HepG2 (cell line): ENCODE results near the gene GALNT10. TPM values are rescaled to one million over a fixed set of nuclear protein-coding genes. Genes with fewer than 3 reads are reported as not detected.

ENCODE experiments used
- ATAC-seq: fragments of 200-7000 bp; cut with Tn5 transposase; 3 replicates; pipeline ENCODE4 v1.9.1; 2020; ENCODE audit warnings: mild to moderate bottlenecking, moderate library complexity
- BruUV-seq: library from RNA; stranded (reverse); fragments of 400-500 nt; replicated peaks from 2 replicates; lab custom pipeline; 2021; lab: Mats Ljungman, UMichigan
- CTCF ChIA-PET: fragments of 300-600 bp; formaldehyde crosslinking; extraction: SDS; loops from one replicate; lab custom pipeline; 2021; ENCODE audit warnings: low total read pairs, inconsistent platforms, low intra/inter-chr PET ratio; lab: Yijun Ruan, JAX
- POLR2A ChIA-PET: fragments of 350-600 bp; sonication (Branson Sonifier 250); formaldehyde crosslinking; loops from one replicate; lab custom pipeline; 2020; ENCODE audit warnings: antibody characterized with exemption, inconsistent platforms; lab: Yijun Ruan, JAX
- DNase-seq: peaks from one replicate; pipeline ENCODE4 v3.0.0-alpha.2; 2015; ENCODE audit warnings: low spot score
- FAIRE-seq: peaks from 3 replicates; lab custom pipeline; 2011; peaks lifted over from hg19 to GRCh38; lab: Jason Lieb, UNC
- H2AFZ ChIP-seq: one replicate; pipeline ENCODE4 v1.6.1; 2011; ENCODE audit warnings: low read length, inconsistent platforms
- H3K27ac ChIP-seq: fragments of 300-600 bp; 3 replicates; pipeline ENCODE4 v1.8.0; 2011; ENCODE audit warnings: mixed run types, mild to moderate bottlenecking, mixed read lengths, low read length, inconsistent platforms; ENCODE audit not compliant: insufficient read depth; ENCODE audit errors: extremely low read length
- H3K27me3 ChIP-seq, 2 experiments: fragments of 200-600 bp in 1 of 2; 2 replicates in 1 of 2; 3 replicates in 1 of 2; pipeline versions ENCODE4 v1.6.0 to v1.8.0; 2011; ENCODE audit warnings: low read length in 2 of 2, mild to moderate bottlenecking in 2 of 2, moderate library complexity in 2 of 2, inconsistent platforms in 1 of 2; ENCODE audit not compliant: insufficient read depth in 2 of 2, control insufficient read depth in 1 of 2
- H3K36me3 ChIP-seq, 2 experiments: fragments of 200-600 bp in 1 of 2; replicated peaks in 1 of 2; 2 replicates in 1 of 2; 3 replicates in 1 of 2; pipeline versions ENCODE4 v1.5.1 to v1.8.0; 2011; ENCODE audit warnings: low read length in 2 of 2, inconsistent platforms in 1 of 2; ENCODE audit not compliant: insufficient read depth in 2 of 2, control insufficient read depth in 1 of 2
- H3K4me1 ChIP-seq: 2 replicates; pipeline ENCODE4 v1.5.1; 2012; ENCODE audit warnings: low read length, inconsistent platforms; ENCODE audit not compliant: insufficient read depth
- H3K4me2 ChIP-seq: 2 replicates; pipeline ENCODE4 v1.6.0; 2011; ENCODE audit warnings: low read depth, low read length, inconsistent platforms
- H3K4me3 ChIP-seq, 3 experiments: fragments of 200-600 bp in 1 of 3; sonication (generic), shearing (Covaris generic) in 1 of 3; replicated peaks in 1 of 3; 2 replicates each; pipeline ENCODE4 v1.5.1; 2011 to 2016; ENCODE audit warnings: low read length in 3 of 3, inconsistent platforms in 2 of 3, low read depth in 2 of 3, mild to moderate bottlenecking in 2 of 3, control low read depth in 1 of 3, mixed read lengths in 1 of 3; ENCODE audit not compliant: insufficient read depth in 1 of 3
- H3K79me2 ChIP-seq: one replicate; pipeline ENCODE4 v1.6.1; 2011; ENCODE audit warnings: low read length, inconsistent platforms; ENCODE audit not compliant: insufficient read depth
- H3K9ac ChIP-seq: 2 replicates; pipeline ENCODE4 v1.6.0; 2011; ENCODE audit warnings: mild to moderate bottlenecking, low read depth, low read length, inconsistent platforms; ENCODE audit not compliant: insufficient read depth
- H3K9me3 ChIP-seq: 2 replicates; pipeline ENCODE4 v1.5.1; 2012; ENCODE audit warnings: mild to moderate bottlenecking, low read length
- H4K20me1 ChIP-seq: 2 replicates; pipeline ENCODE4 v1.6.0; 2011; ENCODE audit warnings: inconsistent platforms, mild to moderate bottlenecking, low read length, moderate library complexity; ENCODE audit not compliant: insufficient read depth
- PPARG ChIP-seq: conservative IDR thresholded peaks from 2 replicates; pipeline ENCODE4 v1.6.1; 2016; ENCODE audit warnings: missing biosample characterization, missing genetic modification reagents
- SNAPC2 ChIP-seq: sonication (generic); formaldehyde crosslinking; IDR thresholded peaks from 2 replicates; pipeline ENCODE4 v1.8.1; 2022; ENCODE audit warnings: mild to moderate bottlenecking, missing genetic modification reagents
- TAF15 ChIP-seq: fragments of 200-400 bp; formaldehyde crosslinking; IDR thresholded peaks from one replicate; pipeline ENCODE4 v1.6.1; 2018; ENCODE audit warnings: mild to moderate bottlenecking, low read depth, low read length; ENCODE audit not compliant: poor library complexity, severe bottlenecking
- ZNF207 ChIP-seq: fragments of 450-650 bp; IDR thresholded peaks from 2 replicates; pipeline ENCODE4 v1.6.1; 2016; ENCODE audit warnings: antibody characterized with exemption, borderline replicate concordance
- ZNF331 ChIP-seq: sonication (generic); formaldehyde crosslinking; IDR thresholded peaks from 2 replicates; pipeline ENCODE4 v1.4.0; 2020; ENCODE audit warnings: missing genetic modification reagents
- ZNF572 ChIP-seq: sonication (generic); formaldehyde crosslinking; IDR thresholded peaks from 2 replicates; pipeline ENCODE4 v1.5.1; 2020; ENCODE audit warnings: mild to moderate bottlenecking, missing genetic modification reagents
- ZSCAN31 ChIP-seq: sonication (generic); formaldehyde crosslinking; IDR thresholded peaks from 2 replicates; pipeline ENCODE4 v1.5.0; 2020; ENCODE audit warnings: low read depth, mild to moderate bottlenecking, missing genetic modification reagents
- WGBS: methylation state at CpG from one replicate; pipeline ENCODE4 v1.1.6; 2017; ENCODE audit warnings: low lambda C conversion rate; 5-methylcytosine and 5-hydroxymethylcytosine counted together
- in situ Hi-C: cut with HindIII; loops from 2 replicates; pipeline ENCODE4 v1.10.0; 2017; ENCODE audit warnings: low pct_unique_long_range_greater_than_20kb; ENCODE audit not compliant: extremely low pct_ligation_motif_present
- intact Hi-C: fragments of 100-400 bp; cut with micrococcal nuclease; formaldehyde crosslinking; loops from one replicate; pipeline ENCODE4 v1.10.0; 2022; ENCODE audit not compliant: unreplicated experiment
- polyA plus RNA-seq, 8 experiments: library from polyadenylated mRNA; depleted of rRNA in 3 of 8; stranded (reverse) in 7 of 8; unstranded in 1 of 8; fragments of >200 nt; fragmentation: Illumina TruSeq in 4 of 8; extraction: Trizol in 4 of 8; gene quantifications; 2 replicates each; pipeline versions ENCODE4 v1.2.1 to v1.2.3, GENCODE V29; 2011 to 2016; ENCODE audit warnings: low read depth in 4 of 8, missing spikeins in 1 of 8, mixed read lengths in 1 of 8; ENCODE audit not compliant: insufficient read depth in 1 of 8
- total RNA-seq, 5 experiments: library from RNA; depleted of rRNA; stranded (reverse); fragments of >200 nt; fragmentation: Illumina TruSeq; extraction: Trizol; gene quantifications; 2 replicates each; pipeline ENCODE4 v1.2.3, GENCODE V29; 2016; ENCODE audit warnings: low read depth in 1 of 5
- TF ChIP-seq, protein P1 (sequence below): IDR thresholded peaks from 2 replicates; pipeline ENCODE4 v1.4.0; 2020; ENCODE audit warnings: mild to moderate bottlenecking, missing genetic modification reagents
- TF ChIP-seq, protein P2 (sequence below): sonication (generic); formaldehyde crosslinking; IDR thresholded peaks from 2 replicates; pipeline ENCODE4 v1.4.0; 2020; ENCODE audit warnings: mild to moderate bottlenecking, low read depth, missing genetic modification reagents

Gene GALNT10
- total and polyA plus RNA-seq, 2 of the 13 experiments (the other 11 are each of a cell fraction or from before 2014, with no cell fraction given): 8.1 to 11.2 TPM

DNA sequence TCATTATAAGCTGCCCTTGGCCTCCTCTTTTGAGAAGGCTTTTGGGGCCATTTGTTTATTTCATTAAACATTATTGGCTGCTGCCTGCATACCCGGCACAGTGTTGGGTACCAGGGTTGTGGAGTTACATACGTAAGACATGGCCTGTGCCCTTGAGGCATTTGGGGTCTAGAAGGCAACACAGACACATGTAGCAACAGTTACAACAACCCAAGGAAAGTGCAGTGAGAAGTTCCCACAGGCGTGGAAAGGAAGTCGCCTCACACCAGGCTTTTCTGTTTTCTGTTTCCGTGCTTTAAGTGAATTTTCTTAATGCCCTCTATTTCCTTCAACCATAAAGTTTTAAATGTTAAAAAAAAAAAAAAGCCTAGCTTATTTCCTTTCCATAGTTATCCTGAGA, 47.4 kb downstream of the GALNT10 start:
- DNase-seq: no peak
- TF ChIP-seq ZNF331 (no peak), TAF15 (no peak), SNAPC2 (no peak), ZSCAN31 (CRISPR knock-in tag) (no peak), ZNF572 (CRISPR knock-in tag) (no peak), ZNF207 (no peak), PPARG (CRISPR knock-in tag) (no peak)
- TF ChIP-seq, protein P1, sequence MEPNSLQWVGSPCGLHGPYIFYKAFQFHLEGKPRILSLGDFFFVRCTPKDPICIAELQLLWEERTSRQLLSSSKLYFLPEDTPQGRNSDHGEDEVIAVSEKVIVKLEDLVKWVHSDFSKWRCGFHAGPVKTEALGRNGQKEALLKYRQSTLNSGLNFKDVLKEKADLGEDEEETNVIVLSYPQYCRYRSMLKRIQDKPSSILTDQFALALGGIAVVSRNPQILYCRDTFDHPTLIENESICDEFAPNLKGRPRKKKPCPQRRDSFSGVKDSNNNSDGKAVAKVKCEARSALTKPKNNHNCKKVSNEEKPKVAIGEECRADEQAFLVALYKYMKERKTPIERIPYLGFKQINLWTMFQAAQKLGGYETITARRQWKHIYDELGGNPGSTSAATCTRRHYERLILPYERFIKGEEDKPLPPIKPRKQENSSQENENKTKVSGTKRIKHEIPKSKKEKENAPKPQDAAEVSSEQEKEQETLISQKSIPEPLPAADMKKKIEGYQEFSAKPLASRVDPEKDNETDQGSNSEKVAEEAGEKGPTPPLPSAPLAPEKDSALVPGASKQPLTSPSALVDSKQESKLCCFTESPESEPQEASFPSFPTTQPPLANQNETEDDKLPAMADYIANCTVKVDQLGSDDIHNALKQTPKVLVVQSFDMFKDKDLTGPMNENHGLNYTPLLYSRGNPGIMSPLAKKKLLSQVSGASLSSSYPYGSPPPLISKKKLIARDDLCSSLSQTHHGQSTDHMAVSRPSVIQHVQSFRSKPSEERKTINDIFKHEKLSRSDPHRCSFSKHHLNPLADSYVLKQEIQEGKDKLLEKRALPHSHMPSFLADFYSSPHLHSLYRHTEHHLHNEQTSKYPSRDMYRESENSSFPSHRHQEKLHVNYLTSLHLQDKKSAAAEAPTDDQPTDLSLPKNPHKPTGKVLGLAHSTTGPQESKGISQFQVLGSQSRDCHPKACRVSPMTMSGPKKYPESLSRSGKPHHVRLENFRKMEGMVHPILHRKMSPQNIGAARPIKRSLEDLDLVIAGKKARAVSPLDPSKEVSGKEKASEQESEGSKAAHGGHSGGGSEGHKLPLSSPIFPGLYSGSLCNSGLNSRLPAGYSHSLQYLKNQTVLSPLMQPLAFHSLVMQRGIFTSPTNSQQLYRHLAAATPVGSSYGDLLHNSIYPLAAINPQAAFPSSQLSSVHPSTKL (CRISPR knock-in tag): no peak
- TF ChIP-seq, protein P2, sequence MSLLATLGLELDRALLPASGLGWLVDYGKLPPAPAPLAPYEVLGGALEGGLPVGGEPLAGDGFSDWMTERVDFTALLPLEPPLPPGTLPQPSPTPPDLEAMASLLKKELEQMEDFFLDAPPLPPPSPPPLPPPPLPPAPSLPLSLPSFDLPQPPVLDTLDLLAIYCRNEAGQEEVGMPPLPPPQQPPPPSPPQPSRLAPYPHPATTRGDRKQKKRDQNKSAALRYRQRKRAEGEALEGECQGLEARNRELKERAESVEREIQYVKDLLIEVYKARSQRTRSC (CRISPR knock-in tag): no peak
- TF ChIP-seq, all 625 proteins: peak for 0
- in situ Hi-C loops: no loop called here
- intact Hi-C loops: no loop called here
- no peaks in the 10 kb centered on the region for H3K79me2 ChIP-seq
- ATAC-seq (no peak), FAIRE-seq (no peak)
- 95% methylated on average over 5 of the region's 5 CpGs for WGBS
- CTCF ChIA-PET: no interaction called here
- H3K4me1 ChIP-seq: no peaks in the 10 kb centered on the region
- BruUV-seq: no TSS peak
- POLR2A ChIA-PET: no interaction called here
- H3K4me2 ChIP-seq: no peak overlapping the region
- no peaks in the 10 kb centered on the region for H3K9me3 ChIP-seq
- no peaks in the 10 kb centered on the region for H3K27me3 ChIP-seq
- H3K27ac ChIP-seq: no peak overlapping the region
- no peak overlapping the region for H3K4me3 ChIP-seq
- H3K9ac ChIP-seq: no peak overlapping the region
- no peaks in the 10 kb centered on the region for H4K20me1 ChIP-seq
- H3K36me3 ChIP-seq: no peaks in the 10 kb centered on the region
- no peak overlapping the region for H2AFZ ChIP-seq
